Epithelial cell of esophagus (primary cell): ENCODE measurements around the gene P4HB.

ENCODE experiments used
- DNase-seq: peaks from one replicate; pipeline ENCODE4 v3.0.0; 2010; ENCODE audit warnings: low read depth
- H3K4me3 ChIP-seq: 2 replicates; pipeline ENCODE4 v1.5.1; 2011; ENCODE audit warnings: mild to moderate bottlenecking, low read length, control low read depth
- TF ChIP-seq, protein P1 (sequence below): IDR thresholded peaks from 2 replicates; pipeline ENCODE4 v1.5.1; 2011; ENCODE audit warnings: low read depth, mild to moderate bottlenecking, low read length, control low read depth, inconsistent platforms; ENCODE audit not compliant: insufficient read depth; ENCODE audit errors: missing control alignments

The P4HB gene

DNA sequence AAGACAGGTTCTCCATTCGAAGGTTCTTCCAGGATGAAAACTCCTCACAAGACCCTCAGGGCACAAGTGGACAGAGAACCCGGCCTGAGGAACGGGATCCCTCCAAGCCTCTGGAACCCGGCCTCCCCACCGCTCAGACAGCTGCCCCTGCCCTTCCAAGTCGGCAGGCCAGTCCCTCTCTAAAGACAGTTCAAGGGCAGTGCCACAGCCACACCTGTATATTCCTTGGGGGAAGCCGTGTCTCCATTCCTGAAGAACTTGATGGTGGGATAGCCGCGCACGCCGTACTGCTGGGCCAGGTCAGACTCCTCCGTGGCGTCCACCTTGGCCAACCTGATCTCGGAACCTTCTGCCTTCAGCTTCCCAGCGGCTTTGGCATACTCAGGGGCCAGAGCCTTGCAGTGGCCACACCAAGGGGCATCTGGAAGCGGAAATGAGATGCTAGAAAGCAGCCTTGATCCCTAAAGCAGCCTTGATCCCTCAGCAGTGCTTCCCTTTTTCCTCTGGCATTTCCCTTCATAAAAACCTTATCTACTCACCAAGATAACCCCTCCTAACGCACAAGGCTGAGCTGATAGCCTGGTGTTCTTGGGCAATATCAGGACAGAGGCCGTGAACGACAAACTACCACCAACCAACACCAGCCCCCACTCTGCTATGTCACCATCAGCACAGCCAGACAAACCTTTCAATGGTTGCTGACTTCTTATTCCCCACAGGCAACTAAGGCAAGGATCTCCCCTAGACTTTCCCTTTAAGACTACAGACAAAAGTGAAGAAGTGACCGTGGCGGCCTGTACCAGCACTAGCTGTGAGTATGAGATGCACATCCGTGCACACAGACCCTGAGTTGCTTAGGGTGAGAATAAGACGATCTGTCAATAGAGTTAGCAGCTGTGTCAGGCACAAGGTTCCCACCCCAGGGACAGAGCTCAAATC lies 1.1 kb downstream of the P4HB start:
- DNase-seq, result no peak
- H3K4me3 ChIP-seq, result peak overlapping the region; percentile 93
- TF ChIP-seq, protein P1, sequence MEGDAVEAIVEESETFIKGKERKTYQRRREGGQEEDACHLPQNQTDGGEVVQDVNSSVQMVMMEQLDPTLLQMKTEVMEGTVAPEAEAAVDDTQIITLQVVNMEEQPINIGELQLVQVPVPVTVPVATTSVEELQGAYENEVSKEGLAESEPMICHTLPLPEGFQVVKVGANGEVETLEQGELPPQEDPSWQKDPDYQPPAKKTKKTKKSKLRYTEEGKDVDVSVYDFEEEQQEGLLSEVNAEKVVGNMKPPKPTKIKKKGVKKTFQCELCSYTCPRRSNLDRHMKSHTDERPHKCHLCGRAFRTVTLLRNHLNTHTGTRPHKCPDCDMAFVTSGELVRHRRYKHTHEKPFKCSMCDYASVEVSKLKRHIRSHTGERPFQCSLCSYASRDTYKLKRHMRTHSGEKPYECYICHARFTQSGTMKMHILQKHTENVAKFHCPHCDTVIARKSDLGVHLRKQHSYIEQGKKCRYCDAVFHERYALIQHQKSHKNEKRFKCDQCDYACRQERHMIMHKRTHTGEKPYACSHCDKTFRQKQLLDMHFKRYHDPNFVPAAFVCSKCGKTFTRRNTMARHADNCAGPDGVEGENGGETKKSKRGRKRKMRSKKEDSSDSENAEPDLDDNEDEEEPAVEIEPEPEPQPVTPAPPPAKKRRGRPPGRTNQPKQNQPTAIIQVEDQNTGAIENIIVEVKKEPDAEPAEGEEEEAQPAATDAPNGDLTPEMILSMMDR, result no peak

GRCh38 chr17:81858170-81858966 lies 2.0 kb downstream of the P4HB start:
- DNase-seq, result no peak
- TF ChIP-seq, protein P1, result no peak
- peak overlapping the region; percentile 93 for H3K4me3 ChIP-seq

- no peak overlapping the region for H3K4me3 ChIP-seq
- peak; percentile 74 for DNase-seq
- TF ChIP-seq, protein P1, result peak; percentile 51
These were observed 5.2 kb downstream of the P4HB start for GRCh38 chr17:81854974-81855774.

DNA sequence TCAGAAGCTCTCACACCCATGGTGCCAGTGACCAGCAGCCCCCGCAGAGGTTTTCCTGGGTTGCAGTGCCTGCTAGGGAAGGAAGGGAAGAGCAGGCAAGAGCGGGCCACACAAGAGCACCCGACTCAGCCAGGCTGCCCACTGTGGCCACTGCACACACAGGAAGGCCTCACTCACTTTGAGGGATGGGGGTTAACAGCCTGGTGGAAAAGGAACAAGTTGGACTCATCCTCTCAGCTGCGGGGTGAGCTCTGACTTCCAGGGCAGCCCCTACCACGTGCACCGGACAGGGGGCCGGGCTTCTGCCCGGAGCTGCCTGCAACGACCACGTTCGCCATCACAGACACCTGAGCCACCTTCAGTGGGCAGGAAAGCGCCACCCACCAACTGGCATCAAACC lies 8.1 kb downstream of the P4HB start:
- DNase-seq, result no peak
- TF ChIP-seq, protein P1, result no peak
- H3K4me3 ChIP-seq, result no peak overlapping the region

DNA sequence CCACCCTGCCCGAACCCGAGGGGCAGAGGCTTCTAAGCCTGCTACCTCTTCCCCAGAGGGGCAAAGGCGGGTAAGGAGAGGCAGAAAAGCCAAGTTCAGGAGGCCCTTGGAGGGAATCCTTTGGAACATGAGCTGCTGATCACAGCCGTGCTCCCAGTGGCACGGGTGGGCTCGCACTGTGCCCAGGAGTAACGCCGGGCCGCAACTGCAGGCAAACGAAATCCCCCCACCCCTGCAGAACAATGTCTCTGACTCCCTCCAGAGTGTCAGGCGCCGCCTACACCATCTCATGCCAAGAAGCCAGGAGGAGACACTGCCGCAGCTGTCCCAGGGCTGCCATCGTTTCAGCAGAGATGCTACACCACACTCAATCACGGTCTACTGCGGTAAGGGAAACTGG lies 8.9 kb downstream of the P4HB start:
- TF ChIP-seq, protein P1, result no peak
- H3K4me3 ChIP-seq, result no peak overlapping the region
- no peak for DNase-seq

DNA sequence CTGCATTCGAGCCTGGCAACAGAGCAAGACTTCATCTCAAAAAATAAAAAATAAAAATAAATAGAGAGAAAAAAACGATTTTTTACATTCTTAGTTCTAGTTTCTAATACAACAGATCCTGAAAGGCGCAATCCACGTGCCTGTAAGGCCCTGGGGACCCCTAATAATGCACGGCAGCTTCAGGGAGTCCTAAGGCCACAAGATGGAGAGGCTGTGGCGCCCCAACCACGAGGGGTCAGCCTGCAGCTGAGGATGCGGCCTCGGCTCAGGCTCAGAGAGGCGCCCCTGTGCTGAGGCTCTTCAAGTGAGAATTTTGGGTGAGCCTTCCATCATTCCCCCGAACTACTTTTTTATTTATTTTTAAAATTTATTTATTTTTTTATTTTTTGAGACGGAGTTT lies 10.9 kb downstream of the P4HB start:
- TF ChIP-seq, protein P1, result no peak
- DNase-seq, result no peak
- H3K4me3 ChIP-seq, result no peak overlapping the region
